Tibial nerve (tissue), 4 donors: ENCODE results near the gene VSTM2L. TPM values are rescaled to one million over a fixed set of nuclear protein-coding genes. Genes with fewer than 3 reads are reported as not detected.

Experiments
- DNase-seq, 2 donors: peaks; one replicate each; pipeline ENCODE4 v3.0.0-alpha.2; 2019; ENCODE audit warnings: low spot score in 2 of 2
- H3K27ac ChIP-seq, 4 donors: fragments of 200-600 bp; sonication (generic) in 3 of 4; one replicate each; pipeline ENCODE4 v1.5.1; 2017 to 2019; ENCODE audit warnings: mild to moderate bottlenecking in 1 of 4
- H3K27me3 ChIP-seq, 2 donors: fragments of 200-600 bp; sonication (generic) in 1 of 2; one replicate each; pipeline versions ENCODE4 v1.5.1 to v1.6.0; 2017 to 2019
- H3K36me3 ChIP-seq, 3 donors: fragments of 200-600 bp; sonication (generic); one replicate each; pipeline ENCODE4 v1.5.1; 2018 to 2019
- H3K4me1 ChIP-seq, 4 donors: fragments of 200-600 bp; sonication (generic) in 3 of 4; one replicate each; pipeline ENCODE4 v1.5.1; 2017 to 2019
- H3K4me3 ChIP-seq, 4 donors: fragments of 200-600 bp; sonication (generic) in 3 of 4; one replicate each; pipeline ENCODE4 v1.5.1; 2017 to 2019; ENCODE audit warnings: mild to moderate bottlenecking in 1 of 4, moderate library complexity in 1 of 4
- H3K9me3 ChIP-seq, 4 donors: fragments of 200-600 bp; sonication (generic) in 3 of 4; one replicate each; pipeline ENCODE4 v1.5.1; 2017 to 2019
- EP300 ChIP-seq, 2 donors: sonication (generic); formaldehyde crosslinking; IDR thresholded peaks; one replicate each; pipeline ENCODE4 v1.6.1; 2017; ENCODE audit warnings: antibody characterized with exemption in 2 of 2, mild to moderate bottlenecking in 1 of 2
- POLR2A ChIP-seq, 2 donors: fragments of 450-650 bp; IDR thresholded peaks; one replicate each; pipeline ENCODE4 v1.6.1; 2017; ENCODE audit warnings: antibody characterized with exemption in 2 of 2, mild to moderate bottlenecking in 2 of 2, moderate library complexity in 2 of 2
- WGBS, 2 donors: methylation state at CpG; one replicate each; pipeline ENCODE4 v1.1.5; 2018; 5-methylcytosine and 5-hydroxymethylcytosine counted together
- total RNA-seq, 4 donors: library from RNA; depleted of rRNA; stranded (reverse); fragments of >200 nt; gene quantifications; one replicate each; pipeline ENCODE4 v1.1.0, GENCODE V29; 2016
- TF ChIP-seq, protein P1 (sequence below), 5 experiments: fragments of 200-600 bp in 3 of 5; fragments of 450-650 bp in 2 of 5; sonication (generic) in 3 of 5; IDR thresholded peaks; one replicate each; pipeline ENCODE4 v1.5.1; 2016 to 2019; ENCODE audit warnings: antibody characterized with exemption in 5 of 5, mild to moderate bottlenecking in 3 of 5, moderate library complexity in 2 of 5

VSTM2L gene
- total RNA-seq, 4 donors from 2014 or later, result 0.44 TPM; not detected in 3

DNA sequence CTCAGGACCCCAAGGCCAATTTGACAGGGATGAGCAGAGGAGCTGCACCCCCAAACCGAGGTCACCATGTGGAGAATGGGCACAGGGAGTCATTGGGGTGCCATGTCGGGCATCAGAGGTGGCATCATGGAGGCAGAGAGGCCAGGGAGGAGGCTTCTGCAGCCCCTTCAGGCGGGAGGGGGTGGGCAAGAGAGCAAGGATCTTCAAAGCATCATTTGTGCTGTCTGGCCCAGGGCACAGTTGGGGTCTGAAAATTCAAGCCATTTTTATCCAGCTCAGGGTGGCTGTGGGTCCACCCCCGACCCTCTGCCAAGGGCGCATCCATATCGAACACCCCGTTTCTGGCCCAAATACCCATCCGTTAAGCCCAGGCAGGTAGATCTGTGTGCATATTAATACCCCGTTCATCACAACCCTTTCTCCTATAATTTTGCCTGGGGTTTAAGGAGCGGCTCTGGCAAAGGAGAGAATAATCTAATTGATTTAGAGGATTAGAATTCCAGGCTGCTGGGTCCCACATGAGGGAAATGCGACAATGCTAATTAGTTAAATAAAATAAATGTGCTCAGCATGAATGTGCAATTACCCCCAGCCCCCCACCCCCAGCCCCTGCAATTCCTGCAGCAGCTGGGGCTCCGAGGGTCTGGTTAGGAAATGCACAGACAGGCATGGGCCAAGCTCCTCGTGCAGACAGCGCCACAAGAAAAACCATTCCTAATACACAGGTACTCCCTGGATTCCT lies 31.9 kb downstream of the VSTM2L start:
- Histone ChIP-seq H3K27ac (no peak overlapping the region), H3K9me3 (no peaks in the 10 kb centered on the region), H3K4me1 (no peaks in the 10 kb centered on the region), H3K4me3 (no peak overlapping the region), H3K27me3 (no peaks in the 10 kb centered on the region), H3K36me3 (no peaks in the 10 kb centered on the region)
- TF ChIP-seq POLR2A (IDR thresholded peaks at IDR 0.05) (no peak), EP300 (IDR thresholded peaks at IDR 0.05) (no peak)
- TF ChIP-seq, protein P1, sequence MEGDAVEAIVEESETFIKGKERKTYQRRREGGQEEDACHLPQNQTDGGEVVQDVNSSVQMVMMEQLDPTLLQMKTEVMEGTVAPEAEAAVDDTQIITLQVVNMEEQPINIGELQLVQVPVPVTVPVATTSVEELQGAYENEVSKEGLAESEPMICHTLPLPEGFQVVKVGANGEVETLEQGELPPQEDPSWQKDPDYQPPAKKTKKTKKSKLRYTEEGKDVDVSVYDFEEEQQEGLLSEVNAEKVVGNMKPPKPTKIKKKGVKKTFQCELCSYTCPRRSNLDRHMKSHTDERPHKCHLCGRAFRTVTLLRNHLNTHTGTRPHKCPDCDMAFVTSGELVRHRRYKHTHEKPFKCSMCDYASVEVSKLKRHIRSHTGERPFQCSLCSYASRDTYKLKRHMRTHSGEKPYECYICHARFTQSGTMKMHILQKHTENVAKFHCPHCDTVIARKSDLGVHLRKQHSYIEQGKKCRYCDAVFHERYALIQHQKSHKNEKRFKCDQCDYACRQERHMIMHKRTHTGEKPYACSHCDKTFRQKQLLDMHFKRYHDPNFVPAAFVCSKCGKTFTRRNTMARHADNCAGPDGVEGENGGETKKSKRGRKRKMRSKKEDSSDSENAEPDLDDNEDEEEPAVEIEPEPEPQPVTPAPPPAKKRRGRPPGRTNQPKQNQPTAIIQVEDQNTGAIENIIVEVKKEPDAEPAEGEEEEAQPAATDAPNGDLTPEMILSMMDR (IDR thresholded peaks at IDR 0.05), result no peak
- WGBS, 2 donors, result 73 to 79% methylated on average over 14 of the region's 14 CpGs
- no peak for DNase-seq

- no peak overlapping the region for H3K4me3 ChIP-seq
- WGBS, 2 donors, result 24 to 33% methylated on average over 7 of the region's 7 CpGs
- TF ChIP-seq POLR2A (IDR thresholded peaks at IDR 0.05) (no peak), EP300 (IDR thresholded peaks at IDR 0.05) (no peak)
- TF ChIP-seq, protein P1 (IDR thresholded peaks at IDR 0.05), result no peak
- no peaks in the 10 kb centered on the region for H3K4me1 ChIP-seq
- DNase-seq, result no peak
- no peak overlapping the region for H3K27ac ChIP-seq
- no peaks in the 10 kb centered on the region for H3K36me3 ChIP-seq
- H3K9me3 ChIP-seq, result no peaks in the 10 kb centered on the region
- H3K27me3 ChIP-seq, result no peaks in the 10 kb centered on the region
Observed at GRCh38 chr20:37935435-37935834, 32.5 kb downstream of the VSTM2L start.

DNA sequence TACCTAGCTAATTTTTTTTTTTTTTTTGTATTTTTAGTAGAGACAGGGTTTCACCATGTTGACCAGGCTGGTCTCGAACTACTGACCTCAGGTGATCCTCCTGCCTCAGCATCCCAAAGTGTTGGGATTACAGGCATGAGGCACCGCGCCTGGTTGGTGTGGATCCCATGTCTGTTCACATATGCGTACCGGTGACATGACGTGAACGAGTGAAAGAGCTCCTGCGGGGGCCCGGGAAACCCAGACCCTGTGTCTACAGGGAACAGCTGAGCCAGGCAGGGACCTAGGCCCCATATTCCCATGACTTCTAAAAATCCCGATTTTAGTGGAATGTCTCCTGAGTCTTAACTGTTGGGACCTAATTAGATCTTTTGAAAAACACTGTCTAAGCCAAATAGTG lies 33.1 kb downstream of the VSTM2L start:
- Histone ChIP-seq H3K4me1 (no peaks in the 10 kb centered on the region), H3K9me3 (no peaks in the 10 kb centered on the region), H3K27me3 (no peaks in the 10 kb centered on the region), H3K27ac (no peak overlapping the region), H3K4me3 (no peak overlapping the region), H3K36me3 (no peaks in the 10 kb centered on the region)
- DNase-seq, result no peak
- TF ChIP-seq POLR2A (IDR thresholded peaks at IDR 0.05), result no peak
- no peak for TF ChIP-seq EP300 (IDR thresholded peaks at IDR 0.05)
- TF ChIP-seq, protein P1 (IDR thresholded peaks at IDR 0.05), result no peak
- 93% methylated on average over 10 of the region's 10 CpGs for WGBS, 2 donors

DNA sequence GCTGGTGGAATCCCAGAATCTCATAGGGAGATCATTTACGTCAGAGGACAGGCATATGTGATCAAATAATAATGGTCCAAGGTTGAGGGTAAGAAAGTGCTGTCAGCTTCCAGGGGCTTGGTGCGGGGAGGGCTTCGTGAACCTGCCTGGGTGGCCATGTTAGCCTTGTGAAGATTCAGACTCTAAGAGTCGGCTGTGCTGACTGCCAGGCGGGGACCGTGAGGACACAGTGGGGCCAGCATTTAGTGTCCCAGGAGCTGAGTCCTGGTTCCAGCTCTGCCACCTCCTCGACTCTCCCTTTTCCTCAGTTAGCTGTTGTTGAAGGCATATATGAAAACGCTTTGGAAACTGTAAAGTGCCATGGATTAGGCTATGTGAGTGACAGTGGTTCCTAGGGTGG lies 33.5 kb downstream of the VSTM2L start:
- Histone ChIP-seq H3K4me1 (no peaks in the 10 kb centered on the region), H3K9me3 (no peaks in the 10 kb centered on the region), H3K4me3 (no peak overlapping the region), H3K36me3 (no peaks in the 10 kb centered on the region), H3K27ac (no peak overlapping the region), H3K27me3 (no peaks in the 10 kb centered on the region)
- TF ChIP-seq, protein P1 (IDR thresholded peaks at IDR 0.05), result no peak
- TF ChIP-seq EP300 (IDR thresholded peaks at IDR 0.05) (no peak), POLR2A (IDR thresholded peaks at IDR 0.05) (no peak)
- 83 to 90% methylated on average over 5 to 8 of the region's 8 CpGs for WGBS, 2 donors
- DNase-seq, result no peak

GRCh38 chr20:37937686-37938085 lies 34.8 kb downstream of the VSTM2L start:
- no peaks in the 10 kb centered on the region for H3K36me3 ChIP-seq
- DNase-seq, result no peak
- 85 to 91% methylated on average over 4 of the region's 4 CpGs for WGBS, 2 donors

More at GRCh38 chr20:37937686-37938085, 34.8 kb downstream of the VSTM2L start:
- Histone ChIP-seq H3K4me3 (no peak overlapping the region), H3K4me1 (no peaks in the 10 kb centered on the region), H3K9me3 (peaks cover 0 to 4% (median 0%) of the 10 kb centered on the region in 4 donors), H3K27me3 (no peaks in the 10 kb centered on the region), H3K27ac (no peak overlapping the region)
- TF ChIP-seq POLR2A (IDR thresholded peaks at IDR 0.05) (no peak), EP300 (IDR thresholded peaks at IDR 0.05) (no peak)
- TF ChIP-seq, protein P1 (IDR thresholded peaks at IDR 0.05), result no peak
